ENCODE measurements around the gene DDAH1.

DDAH1 gene

GRCh38 chr1:85453640-85454194 lies 11.2 kb downstream of the DDAH1 start:
- H3K4me3 ChIP-seq (ENCODE audit: low read depth, low read length): no peak overlapping the region
- no peak for TF ChIP-seq CTCF (IDR thresholded peaks at IDR 0.05; ENCODE audit: low read depth, low read length, missing control alignments)
- DNase-seq (ENCODE audit: low read depth): no peak
- in situ Hi-C loops (cut with HindIII; ENCODE audit: low sequenced_read_pairs): no loop called here

- TF ChIP-seq CTCF (IDR thresholded peaks at IDR 0.05; ENCODE audit: low read depth, low read length, missing control alignments): no peak
Observed at GRCh38 chr1:85452948-85453347, 12.0 kb downstream of the DDAH1 start.

GRCh38 chr1:85451236-85451830 lies 13.6 kb downstream of the DDAH1 start:
- no peak for TF ChIP-seq CTCF (IDR thresholded peaks at IDR 0.05; ENCODE audit: low read depth, low read length, missing control alignments)
- no peak overlapping the region for H3K4me3 ChIP-seq (ENCODE audit: low read depth, low read length)
- in situ Hi-C loops (cut with HindIII; ENCODE audit: low sequenced_read_pairs): no loop called here
- DNase-seq (ENCODE audit: low read depth): no peak

More at GRCh38 chr1:85452948-85453347, 12.0 kb downstream of the DDAH1 start:
- no peak overlapping the region for H3K4me3 ChIP-seq (ENCODE audit: low read depth, low read length)
- no peak for DNase-seq (ENCODE audit: low read depth)
- in situ Hi-C loops (cut with HindIII; ENCODE audit: low sequenced_read_pairs): no loop called here

- DNase-seq (ENCODE audit: low read depth): no peak
- TF ChIP-seq CTCF (IDR thresholded peaks at IDR 0.05; ENCODE audit: low read depth, low read length, missing control alignments): no peak
- in situ Hi-C loops (cut with HindIII; ENCODE audit: low sequenced_read_pairs): no loop called here
- no peak overlapping the region for H3K4me3 ChIP-seq (ENCODE audit: low read depth, low read length)
Observed at GRCh38 chr1:85450832-85451231, 14.1 kb downstream of the DDAH1 start.

GRCh38 chr1:85449356-85449755 lies 15.6 kb downstream of the DDAH1 start:
- no peak for TF ChIP-seq CTCF (IDR thresholded peaks at IDR 0.05; ENCODE audit: low read depth, low read length, missing control alignments)
- H3K4me3 ChIP-seq (ENCODE audit: low read depth, low read length): no peak overlapping the region
- in situ Hi-C loops (cut with HindIII; ENCODE audit: low sequenced_read_pairs): no loop called here
- DNase-seq (ENCODE audit: low read depth): no peak

GRCh38 chr1:85448358-85448757 lies 16.6 kb downstream of the DDAH1 start:
- no peak for TF ChIP-seq CTCF (IDR thresholded peaks at IDR 0.05; ENCODE audit: low read depth, low read length, missing control alignments)
- in situ Hi-C loops (cut with HindIII; ENCODE audit: low sequenced_read_pairs): no loop called here
- H3K4me3 ChIP-seq (ENCODE audit: low read depth, low read length): no peak overlapping the region
- no peak for DNase-seq (ENCODE audit: low read depth)

All from astrocyte of the cerebellum (primary cell).